ENCODE data around the gene MIXL1. TPM values are rescaled to one million over a fixed set of nuclear protein-coding genes. Genes with fewer than 3 reads are reported as not detected.

The MIXL1 gene
- total RNA-seq, 1 experiment from 2014 or later = not detected

DNA sequence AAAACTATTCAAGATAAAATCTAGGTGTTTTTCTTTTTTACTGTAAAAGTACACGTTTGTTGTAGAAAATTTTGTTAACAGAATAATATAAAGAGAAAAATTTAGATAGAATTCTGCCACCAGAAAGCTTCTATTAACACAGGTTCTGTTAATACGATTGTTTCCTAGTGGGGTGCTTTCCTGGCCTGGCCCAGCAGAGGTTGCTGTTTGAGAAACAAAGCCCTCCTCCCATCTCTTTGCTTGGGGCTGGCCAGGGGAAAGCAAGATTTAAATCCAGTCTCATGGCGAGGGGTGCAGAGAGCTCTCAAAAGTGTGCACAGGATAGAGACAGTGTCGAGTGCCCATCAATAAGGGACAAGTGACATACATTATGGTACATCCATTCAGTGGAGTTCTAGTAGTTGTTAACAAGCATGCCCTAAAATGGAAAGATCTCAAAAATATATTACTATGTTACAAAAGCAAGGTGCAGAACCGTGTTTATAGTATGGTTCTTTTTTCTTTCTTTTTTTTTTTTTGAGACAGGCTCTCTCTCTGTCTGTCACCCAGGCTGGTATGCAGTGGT, 22.4 kb upstream of the MIXL1 start:
- H3K9me2 ChIP-seq (ENCODE audit: insufficient read depth) = no peaks in the 10 kb centered on the region
- H3K79me2 ChIP-seq (ENCODE audit: insufficient read depth, low read length) = no peaks in the 10 kb centered on the region
- RAD21 ChIA-PET (ENCODE audit: low non-redundant PET in 1 of 2, low total read pairs in 2 of 2, uncharacterized antibody in 2 of 2, unreplicated experiment in 2 of 2) = interaction anchor here in 1 of 2 experiments (0.8 kb wide), 1 partner anchor 76 kb away, joined by 3 read pairs; no protein-coding TSS in a partner anchor
- H3K4me1 ChIP-seq (ENCODE audit: control insufficient read depth in 1 of 2, insufficient read depth in 2 of 2, low read length in 2 of 2) = peaks cover 0 to 5% of the 10 kb centered on the region in 2 experiments; a peak in 2 of 4 replicates
- no peaks in the 10 kb centered on the region for H3K36me3 ChIP-seq (ENCODE audit: control insufficient read depth in 1 of 2, insufficient read depth in 2 of 2, low read length in 2 of 2)
- H3K27ac ChIP-seq (ENCODE audit: low read depth, low read length) = no peak overlapping the region
- no peak overlapping the region for H3K9ac ChIP-seq (ENCODE audit: low read length)
- POLR2A ChIA-PET = interaction anchor here (1.0 to 1.4 kb wide), 3 partner anchors 9 to 108 kb away, joined by 3 to 7 read pairs (median 4); partner anchors contain the start of gene LIN9
- DNase-seq (ENCODE audit: low read depth, low spot score) (peak; percentile 13), ATAC-seq (peak; percentile 69)
- H2AFZ ChIP-seq (ENCODE audit: low read depth, low read length, poor library complexity, severe bottlenecking) = no peak overlapping the region
- no peaks in the 10 kb centered on the region for H3K9me3 ChIP-seq (ENCODE audit: control insufficient read depth in 1 of 2, insufficient read depth in 1 of 2, low read depth in 1 of 2, low read length in 2 of 2)
- H4K20me1 ChIP-seq (ENCODE audit: insufficient read depth) = no peaks in the 10 kb centered on the region
- CTCF ChIA-PET = interaction anchor here (0.7 to 2.9 kb wide), 7 partner anchors 9 to 207 kb away, joined by 3 to 25 read pairs (median 4); partner anchors contain the start of gene PARP1
- no TSS peak for BruUV-seq (replicated peaks)
- H3K27me3 ChIP-seq (ENCODE audit: insufficient read depth, low read length) = no peaks in the 10 kb centered on the region
- H3K4me3 ChIP-seq (replicated peaks in 1 of 2; ENCODE audit: low read depth in 1 of 2, low read length in 2 of 2) = no peak overlapping the region
- TF ChIP-seq TCF7L2 (IDR thresholded peaks at IDR 0.05; ENCODE audit: borderline replicate concordance, extremely low read depth, insufficient read depth, insufficient read length) = no peak
- no peak for TF ChIP-seq CBX3 (IDR thresholded peaks at IDR 0.05; ENCODE audit: low read depth)
- TF ChIP-seq FOSL1 (IDR thresholded peaks at IDR 0.05; ENCODE audit: low read depth) = no peak
- no peak for TF ChIP-seq POLR2AphosphoS5 (IDR thresholded peaks at IDR 0.05; ENCODE audit: low read depth, low read length)
- no peak for TF ChIP-seq ZBTB33 (IDR thresholded peaks at IDR 0.05; ENCODE audit: extremely low read depth, insufficient replicate concordance, low read length)
- TF ChIP-seq, protein P1, sequence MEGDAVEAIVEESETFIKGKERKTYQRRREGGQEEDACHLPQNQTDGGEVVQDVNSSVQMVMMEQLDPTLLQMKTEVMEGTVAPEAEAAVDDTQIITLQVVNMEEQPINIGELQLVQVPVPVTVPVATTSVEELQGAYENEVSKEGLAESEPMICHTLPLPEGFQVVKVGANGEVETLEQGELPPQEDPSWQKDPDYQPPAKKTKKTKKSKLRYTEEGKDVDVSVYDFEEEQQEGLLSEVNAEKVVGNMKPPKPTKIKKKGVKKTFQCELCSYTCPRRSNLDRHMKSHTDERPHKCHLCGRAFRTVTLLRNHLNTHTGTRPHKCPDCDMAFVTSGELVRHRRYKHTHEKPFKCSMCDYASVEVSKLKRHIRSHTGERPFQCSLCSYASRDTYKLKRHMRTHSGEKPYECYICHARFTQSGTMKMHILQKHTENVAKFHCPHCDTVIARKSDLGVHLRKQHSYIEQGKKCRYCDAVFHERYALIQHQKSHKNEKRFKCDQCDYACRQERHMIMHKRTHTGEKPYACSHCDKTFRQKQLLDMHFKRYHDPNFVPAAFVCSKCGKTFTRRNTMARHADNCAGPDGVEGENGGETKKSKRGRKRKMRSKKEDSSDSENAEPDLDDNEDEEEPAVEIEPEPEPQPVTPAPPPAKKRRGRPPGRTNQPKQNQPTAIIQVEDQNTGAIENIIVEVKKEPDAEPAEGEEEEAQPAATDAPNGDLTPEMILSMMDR (IDR thresholded peaks at IDR 0.05 in 2 of 3, conservative IDR thresholded peaks at IDR 0.05 in 1 of 3; ENCODE audit: borderline replicate concordance in 1 of 3, insufficient read depth in 1 of 3, low read depth in 2 of 3, low read length in 2 of 3) = peak; percentile 49 to 62 (median 57)
- TF ChIP-seq YY1 (IDR thresholded peaks at IDR 0.05; ENCODE audit: extremely low read depth, insufficient replicate concordance, low read depth, low read length) = no peak
- TF ChIP-seq RAD21 (IDR thresholded peaks at IDR 0.05; ENCODE audit: low read depth) = peak; percentile 75
- intact Hi-C loops (cut with micrococcal nuclease) = loop anchor here (2.0 kb wide), 1 partner anchor 132 kb away; no protein-coding TSS in a partner anchor
- no peak overlapping the region; the same call in 1 of the 2 replicates for H3K4me2 ChIP-seq (ENCODE audit: low read length)

Data from HCT116 (cell line).